Right atrium auricular region (tissue), 2 donors: ENCODE data around the gene TMEM150C. TPM values are rescaled to one million over a fixed set of nuclear protein-coding genes. Genes with fewer than 3 reads are reported as not detected.

Source experiments
- DNase-seq: peaks from one replicate; pipeline ENCODE4 v3.0.0-alpha.2; 2019; ENCODE audit warnings: low spot score
- H3K27ac ChIP-seq, 2 donors: fragments of 200-600 bp; sonication (generic); 1 replicate in 1 of 2; 2 replicates in 1 of 2; pipeline ENCODE4 v1.5.1; 2016 to 2019
- H3K27me3 ChIP-seq, 2 donors: fragments of 200-600 bp; sonication (generic); one replicate each; pipeline versions ENCODE4 v1.5.1 to v1.6.0; 2017 to 2019
- H3K36me3 ChIP-seq: fragments of 200-600 bp; sonication (generic); one replicate; pipeline ENCODE4 v1.5.1; 2016
- H3K4me1 ChIP-seq, 2 donors: fragments of 200-600 bp; sonication (generic); one replicate each; pipeline versions ENCODE4 v1.5.1 to v1.6.0; 2017 to 2019
- H3K4me3 ChIP-seq, 2 donors: fragments of 200-600 bp; sonication (generic); 1 replicate in 1 of 2; 2 replicates in 1 of 2; pipeline ENCODE4 v1.5.1; 2017 to 2019; ENCODE audit warnings: mild to moderate bottlenecking in 1 of 2, moderate library complexity in 1 of 2
- H3K9me3 ChIP-seq, 2 donors: fragments of 200-600 bp; sonication (generic); one replicate each; pipeline ENCODE4 v1.5.1; 2019
- CTCF ChIP-seq, 2 donors: fragments of 200-600 bp; sonication (generic); IDR thresholded peaks; one replicate each; pipeline ENCODE4 v1.5.1; 2019; ENCODE audit warnings: antibody characterized with exemption in 2 of 2
- total RNA-seq, 2 donors: library from RNA; depleted of rRNA; stranded (reverse); fragments of >200 nt; gene quantifications; one replicate each; pipeline ENCODE4 v1.1.0, GENCODE V29; 2016

Gene TMEM150C
- total RNA-seq, 2 donors from 2014 or later, result 14.2 to 21.2 TPM

GRCh38 chr4:82499738-82500434, 61.9 kb downstream of the TMEM150C start:
- Histone ChIP-seq H3K36me3 (no peaks in the 10 kb centered on the region), H3K27me3 (no peaks in the 10 kb centered on the region), H3K9me3 (no peaks in the 10 kb centered on the region), H3K27ac (no peak overlapping the region), H3K4me3 (no peak overlapping the region), H3K4me1 (no peaks in the 10 kb centered on the region)
- DNase-seq, result no peak
- TF ChIP-seq CTCF (IDR thresholded peaks at IDR 0.05), result no peak

- Histone ChIP-seq H3K4me1 (no peaks in the 10 kb centered on the region), H3K9me3 (no peaks in the 10 kb centered on the region), H3K27ac (no peak overlapping the region), H3K27me3 (no peaks in the 10 kb centered on the region), H3K36me3 (no peaks in the 10 kb centered on the region), H3K4me3 (no peak overlapping the region)
- TF ChIP-seq CTCF (IDR thresholded peaks at IDR 0.05), result no peak
- DNase-seq, result no peak
These were observed 65.4 kb downstream of the TMEM150C start for GRCh38 chr4:82496349-82496748.

- H3K27me3 ChIP-seq, result no peaks in the 10 kb centered on the region
- no peak for TF ChIP-seq CTCF (IDR thresholded peaks at IDR 0.05)
- H3K36me3 ChIP-seq, result no peaks in the 10 kb centered on the region
- H3K27ac ChIP-seq, result no peak overlapping the region
- H3K9me3 ChIP-seq, result no peaks in the 10 kb centered on the region
- no peak for DNase-seq
- no peaks in the 10 kb centered on the region for H3K4me1 ChIP-seq
- no peak overlapping the region for H3K4me3 ChIP-seq
These were observed 66.1 kb downstream of the TMEM150C start for GRCh38 chr4:82495666-82496065.

- H3K9me3 ChIP-seq, result no peaks in the 10 kb centered on the region
- TF ChIP-seq CTCF (IDR thresholded peaks at IDR 0.05), result no peak
- H3K4me3 ChIP-seq, result no peak overlapping the region
- no peaks in the 10 kb centered on the region for H3K27me3 ChIP-seq
- H3K4me1 ChIP-seq, result no peaks in the 10 kb centered on the region
- no peak for DNase-seq
- H3K27ac ChIP-seq, result no peak overlapping the region
- H3K36me3 ChIP-seq, result no peaks in the 10 kb centered on the region
These were observed 67.9 kb downstream of the TMEM150C start for GRCh38 chr4:82493721-82494425.

GRCh38 chr4:82491251-82491960, 70.4 kb downstream of the TMEM150C start:
- Histone ChIP-seq H3K4me1 (no peaks in the 10 kb centered on the region), H3K27me3 (no peaks in the 10 kb centered on the region), H3K27ac (no peak overlapping the region), H3K4me3 (no peak overlapping the region), H3K9me3 (no peaks in the 10 kb centered on the region), H3K36me3 (no peaks in the 10 kb centered on the region)
- DNase-seq, result no peak
- TF ChIP-seq CTCF (IDR thresholded peaks at IDR 0.05), result no peak
